ENCODE measurements around the gene GON4L. TPM values are rescaled to one million over a fixed set of nuclear protein-coding genes. Genes with fewer than 3 reads are reported as not detected.

The GON4L gene
- total and polyA plus RNA-seq, 2 experiments from 2014 or later = 45.2 to 93.1 TPM

DNA sequence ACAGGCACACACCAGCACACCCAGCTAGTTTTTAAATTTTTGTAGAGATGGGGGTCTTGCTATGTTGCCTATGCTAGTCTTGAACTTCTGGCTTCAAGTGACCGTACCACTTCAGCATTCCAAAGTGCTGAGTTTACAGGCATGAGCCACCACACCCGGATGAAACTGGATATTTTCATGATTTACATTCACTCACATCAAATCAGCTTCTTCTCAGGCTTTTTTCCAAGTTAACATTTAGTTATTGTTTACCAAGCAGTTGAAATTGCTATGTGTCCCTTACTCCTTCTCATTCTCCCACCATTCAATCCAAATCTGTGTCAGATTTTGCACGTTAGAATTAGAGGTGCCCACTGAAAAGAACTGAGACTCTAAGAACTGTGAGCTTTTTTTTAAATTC lies 35.8 kb upstream of the GON4L start:
- ATAC-seq (no peak), DNase-seq (ENCODE audit: low spot score) (no peak)
- no peaks in the 10 kb centered on the region for H3K4me1 Mint-ChIP-seq
- Histone ChIP-seq H3K27ac (ENCODE audit: low read depth) (no peak overlapping the region), H3K4me3 (no peak overlapping the region), H3K36me3 (ENCODE audit: insufficient read depth) (no peaks in the 10 kb centered on the region), H3K27me3 (ENCODE audit: insufficient read depth) (no peaks in the 10 kb centered on the region), H4K20me1 (replicated peaks; ENCODE audit: insufficient read depth) (no peaks in the 10 kb centered on the region; the same call in 1 of the 2 replicates), H3F3A (replicated peaks; ENCODE audit: low read depth) (no peaks in the 10 kb centered on the region; the same call in 1 of the 2 replicates), H3K9me2 (ENCODE audit: insufficient read depth) (no peaks in the 10 kb centered on the region), H3K79me2 (replicated peaks; ENCODE audit: insufficient read depth) (no peaks in the 10 kb centered on the region), H3K4me2 (no peak overlapping the region), H2AFZ (no peak overlapping the region), H3K4me1 (ENCODE audit: insufficient read depth) (no peaks in the 10 kb centered on the region)
- H3K27ac Mint-ChIP-seq = no peak overlapping the region
- H3K9me3 Mint-ChIP-seq = no peaks in the 10 kb centered on the region
- no peak overlapping the region for H3K4me3 Mint-ChIP-seq
- no peaks in the 10 kb centered on the region for H3K27me3 Mint-ChIP-seq (ENCODE audit: insufficient read depth, low read depth, poor library complexity)
- peaks cover 17% of the 10 kb centered on the region; the same call in 2 of the 3 replicates for H3K36me3 Mint-ChIP-seq (ENCODE audit: low read depth)
- TF ChIP-seq JUNB (IDR thresholded peaks at IDR 0.05; ENCODE audit: unreplicated experiment) (no peak), STAT1 (IDR thresholded peaks at IDR 0.05; ENCODE audit: unreplicated experiment) (no peak), POLR2AphosphoS5 (IDR thresholded peaks at IDR 0.05; ENCODE audit: low read depth) (no peak), EZH2phosphoT487 (IDR thresholded peaks at IDR 0.05; ENCODE audit: unreplicated experiment) (no peak), CREB1 (CRISPR knock-in tag; IDR thresholded peaks at IDR 0.05; ENCODE audit: low read depth) (no peak), ZNF331 (CRISPR knock-in tag; IDR thresholded peaks at IDR 0.05; ENCODE audit: low read depth) (no peak), EZH2 (IDR thresholded peaks at IDR 0.05; ENCODE audit: low read depth, unreplicated experiment) (no peak), NANOG (IDR thresholded peaks at IDR 0.05; ENCODE audit: borderline replicate concordance) (no peak), ZNF114 (CRISPR knock-in tag; IDR thresholded peaks at IDR 0.05) (no peak)
- TF ChIP-seq, protein P1, sequence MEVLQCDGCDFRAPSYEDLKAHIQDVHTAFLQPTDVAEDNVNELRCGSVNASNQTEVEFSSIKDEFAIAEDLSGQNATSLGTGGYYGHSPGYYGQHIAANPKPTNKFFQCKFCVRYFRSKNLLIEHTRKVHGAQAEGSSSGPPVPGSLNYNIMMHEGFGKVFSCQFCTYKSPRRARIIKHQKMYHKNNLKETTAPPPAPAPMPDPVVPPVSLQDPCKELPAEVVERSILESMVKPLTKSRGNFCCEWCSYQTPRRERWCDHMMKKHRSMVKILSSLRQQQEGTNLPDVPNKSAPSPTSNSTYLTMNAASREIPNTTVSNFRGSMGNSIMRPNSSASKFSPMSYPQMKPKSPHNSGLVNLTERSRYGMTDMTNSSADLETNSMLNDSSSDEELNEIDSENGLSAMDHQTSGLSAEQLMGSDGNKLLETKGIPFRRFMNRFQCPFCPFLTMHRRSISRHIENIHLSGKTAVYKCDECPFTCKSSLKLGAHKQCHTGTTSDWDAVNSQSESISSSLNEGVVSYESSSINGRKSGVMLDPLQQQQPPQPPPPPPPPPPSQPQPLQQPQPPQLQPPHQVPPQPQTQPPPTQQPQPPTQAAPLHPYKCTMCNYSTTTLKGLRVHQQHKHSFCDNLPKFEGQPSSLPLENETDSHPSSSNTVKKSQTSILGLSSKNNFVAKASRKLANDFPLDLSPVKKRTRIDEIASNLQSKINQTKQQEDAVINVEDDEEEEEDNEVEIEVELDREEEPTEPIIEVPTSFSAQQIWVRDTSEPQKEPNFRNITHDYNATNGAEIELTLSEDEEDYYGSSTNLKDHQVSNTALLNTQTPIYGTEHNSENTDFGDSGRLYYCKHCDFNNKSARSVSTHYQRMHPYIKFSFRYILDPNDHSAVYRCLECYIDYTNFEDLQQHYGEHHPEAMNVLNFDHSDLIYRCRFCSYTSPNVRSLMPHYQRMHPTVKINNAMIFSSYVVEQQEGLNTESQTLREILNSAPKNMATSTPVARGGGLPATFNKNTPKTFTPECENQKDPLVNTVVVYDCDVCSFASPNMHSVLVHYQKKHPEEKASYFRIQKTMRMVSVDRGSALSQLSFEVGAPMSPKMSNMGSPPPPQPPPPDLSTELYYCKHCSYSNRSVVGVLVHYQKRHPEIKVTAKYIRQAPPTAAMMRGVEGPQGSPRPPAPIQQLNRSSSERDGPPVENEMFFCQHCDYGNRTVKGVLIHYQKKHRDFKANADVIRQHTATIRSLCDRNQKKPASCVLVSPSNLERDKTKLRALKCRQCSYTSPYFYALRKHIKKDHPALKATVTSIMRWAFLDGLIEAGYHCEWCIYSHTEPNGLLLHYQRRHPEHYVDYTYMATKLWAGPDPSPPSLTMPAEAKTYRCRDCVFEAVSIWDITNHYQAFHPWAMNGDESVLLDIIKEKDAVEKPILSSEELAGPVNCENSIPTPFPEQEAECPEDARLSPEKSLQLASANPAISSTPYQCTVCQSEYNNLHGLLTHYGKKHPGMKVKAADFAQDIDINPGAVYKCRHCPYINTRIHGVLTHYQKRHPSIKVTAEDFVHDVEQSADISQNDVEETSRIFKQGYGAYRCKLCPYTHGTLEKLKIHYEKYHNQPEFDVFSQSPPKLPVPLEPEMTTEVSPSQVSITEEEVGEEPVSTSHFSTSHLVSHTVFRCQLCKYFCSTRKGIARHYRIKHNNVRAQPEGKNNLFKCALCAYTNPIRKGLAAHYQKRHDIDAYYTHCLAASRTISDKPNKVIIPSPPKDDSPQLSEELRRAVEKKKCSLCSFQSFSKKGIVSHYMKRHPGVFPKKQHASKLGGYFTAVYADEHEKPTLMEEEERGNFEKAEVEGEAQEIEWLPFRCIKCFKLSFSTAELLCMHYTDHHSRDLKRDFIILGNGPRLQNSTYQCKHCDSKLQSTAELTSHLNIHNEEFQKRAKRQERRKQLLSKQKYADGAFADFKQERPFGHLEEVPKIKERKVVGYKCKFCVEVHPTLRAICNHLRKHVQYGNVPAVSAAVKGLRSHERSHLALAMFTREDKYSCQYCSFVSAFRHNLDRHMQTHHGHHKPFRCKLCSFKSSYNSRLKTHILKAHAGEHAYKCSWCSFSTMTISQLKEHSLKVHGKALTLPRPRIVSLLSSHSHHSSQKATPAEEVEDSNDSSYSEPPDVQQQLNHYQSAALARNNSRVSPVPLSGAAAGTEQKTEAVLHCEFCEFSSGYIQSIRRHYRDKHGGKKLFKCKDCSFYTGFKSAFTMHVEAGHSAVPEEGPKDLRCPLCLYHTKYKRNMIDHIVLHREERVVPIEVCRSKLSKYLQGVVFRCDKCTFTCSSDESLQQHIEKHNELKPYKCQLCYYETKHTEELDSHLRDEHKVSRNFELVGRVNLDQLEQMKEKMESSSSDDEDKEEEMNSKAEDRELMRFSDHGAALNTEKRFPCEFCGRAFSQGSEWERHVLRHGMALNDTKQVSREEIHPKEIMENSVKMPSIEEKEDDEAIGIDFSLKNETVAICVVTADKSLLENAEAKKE (CRISPR knock-in tag; IDR thresholded peaks at IDR 0.05) = no peak
- TF ChIP-seq, protein P2, sequence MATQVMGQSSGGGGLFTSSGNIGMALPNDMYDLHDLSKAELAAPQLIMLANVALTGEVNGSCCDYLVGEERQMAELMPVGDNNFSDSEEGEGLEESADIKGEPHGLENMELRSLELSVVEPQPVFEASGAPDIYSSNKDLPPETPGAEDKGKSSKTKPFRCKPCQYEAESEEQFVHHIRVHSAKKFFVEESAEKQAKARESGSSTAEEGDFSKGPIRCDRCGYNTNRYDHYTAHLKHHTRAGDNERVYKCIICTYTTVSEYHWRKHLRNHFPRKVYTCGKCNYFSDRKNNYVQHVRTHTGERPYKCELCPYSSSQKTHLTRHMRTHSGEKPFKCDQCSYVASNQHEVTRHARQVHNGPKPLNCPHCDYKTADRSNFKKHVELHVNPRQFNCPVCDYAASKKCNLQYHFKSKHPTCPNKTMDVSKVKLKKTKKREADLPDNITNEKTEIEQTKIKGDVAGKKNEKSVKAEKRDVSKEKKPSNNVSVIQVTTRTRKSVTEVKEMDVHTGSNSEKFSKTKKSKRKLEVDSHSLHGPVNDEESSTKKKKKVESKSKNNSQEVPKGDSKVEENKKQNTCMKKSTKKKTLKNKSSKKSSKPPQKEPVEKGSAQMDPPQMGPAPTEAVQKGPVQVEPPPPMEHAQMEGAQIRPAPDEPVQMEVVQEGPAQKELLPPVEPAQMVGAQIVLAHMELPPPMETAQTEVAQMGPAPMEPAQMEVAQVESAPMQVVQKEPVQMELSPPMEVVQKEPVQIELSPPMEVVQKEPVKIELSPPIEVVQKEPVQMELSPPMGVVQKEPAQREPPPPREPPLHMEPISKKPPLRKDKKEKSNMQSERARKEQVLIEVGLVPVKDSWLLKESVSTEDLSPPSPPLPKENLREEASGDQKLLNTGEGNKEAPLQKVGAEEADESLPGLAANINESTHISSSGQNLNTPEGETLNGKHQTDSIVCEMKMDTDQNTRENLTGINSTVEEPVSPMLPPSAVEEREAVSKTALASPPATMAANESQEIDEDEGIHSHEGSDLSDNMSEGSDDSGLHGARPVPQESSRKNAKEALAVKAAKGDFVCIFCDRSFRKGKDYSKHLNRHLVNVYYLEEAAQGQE (IDR thresholded peaks at IDR 0.05; ENCODE audit: unreplicated experiment) = no peak
